Measurements from ENCODE around the gene NRIP3. TPM values are rescaled to one million over a fixed set of nuclear protein-coding genes. Genes with fewer than 3 reads are reported as not detected.
A peak's percentile ranks its signal among the peaks of the same experiment; 100 is the strongest.

Gene NRIP3
- total and polyA plus RNA-seq, 2 of the 13 experiments (the other 11 are each of a cell fraction or from before 2014, with no cell fraction given), result 0.04 to 0.07 TPM

GRCh38 chr11:8964324-8965320, 39.2 kb downstream of the NRIP3 start, which contains the start of gene TMEM9B (continued):
- TF ChIP-seq, protein P1, sequence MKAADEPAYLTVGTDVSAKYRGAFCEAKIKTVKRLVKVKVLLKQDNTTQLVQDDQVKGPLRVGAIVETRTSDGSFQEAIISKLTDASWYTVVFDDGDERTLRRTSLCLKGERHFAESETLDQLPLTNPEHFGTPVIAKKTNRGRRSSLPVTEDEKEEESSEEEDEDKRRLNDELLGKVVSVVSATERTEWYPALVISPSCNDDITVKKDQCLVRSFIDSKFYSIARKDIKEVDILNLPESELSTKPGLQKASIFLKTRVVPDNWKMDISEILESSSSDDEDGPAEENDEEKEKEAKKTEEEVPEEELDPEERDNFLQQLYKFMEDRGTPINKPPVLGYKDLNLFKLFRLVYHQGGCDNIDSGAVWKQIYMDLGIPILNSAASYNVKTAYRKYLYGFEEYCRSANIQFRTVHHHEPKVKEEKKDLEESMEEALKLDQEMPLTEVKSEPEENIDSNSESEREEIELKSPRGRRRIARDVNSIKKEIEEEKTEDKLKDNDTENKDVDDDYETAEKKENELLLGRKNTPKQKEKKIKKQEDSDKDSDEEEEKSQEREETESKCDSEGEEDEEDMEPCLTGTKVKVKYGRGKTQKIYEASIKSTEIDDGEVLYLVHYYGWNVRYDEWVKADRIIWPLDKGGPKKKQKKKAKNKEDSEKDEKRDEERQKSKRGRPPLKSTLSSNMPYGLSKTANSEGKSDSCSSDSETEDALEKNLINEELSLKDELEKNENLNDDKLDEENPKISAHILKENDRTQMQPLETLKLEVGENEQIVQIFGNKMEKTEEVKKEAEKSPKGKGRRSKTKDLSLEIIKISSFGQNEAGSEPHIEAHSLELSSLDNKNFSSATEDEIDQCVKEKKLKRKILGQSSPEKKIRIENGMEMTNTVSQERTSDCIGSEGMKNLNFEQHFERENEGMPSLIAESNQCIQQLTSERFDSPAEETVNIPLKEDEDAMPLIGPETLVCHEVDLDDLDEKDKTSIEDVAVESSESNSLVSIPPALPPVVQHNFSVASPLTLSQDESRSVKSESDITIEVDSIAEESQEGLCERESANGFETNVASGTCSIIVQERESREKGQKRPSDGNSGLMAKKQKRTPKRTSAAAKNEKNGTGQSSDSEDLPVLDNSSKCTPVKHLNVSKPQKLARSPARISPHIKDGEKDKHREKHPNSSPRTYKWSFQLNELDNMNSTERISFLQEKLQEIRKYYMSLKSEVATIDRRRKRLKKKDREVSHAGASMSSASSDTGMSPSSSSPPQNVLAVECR (CRISPR knock-in tag; IDR thresholded peaks at IDR 0.05; ENCODE audit: borderline replicate concordance), result peak; percentile 98
- TF ChIP-seq GATA4 (IDR thresholded peaks at IDR 0.05; ENCODE audit: borderline replicate concordance, low read depth) (no peak), MAFG (CRISPR knock-in tag; IDR thresholded peaks at IDR 0.05) (no peak; the same call in 1 of the 2 replicates), ZFP36 (IDR thresholded peaks at IDR 0.05; ENCODE audit: borderline replicate concordance, low read depth, low read length, partially characterized antibody) (no peak), ZSCAN20 (CRISPR knock-in tag; IDR thresholded peaks at IDR 0.05; ENCODE audit: borderline replicate concordance) (no peak; the same call in 1 of the 2 replicates), ZNF33B (CRISPR knock-in tag; IDR thresholded peaks at IDR 0.05) (peak; percentile 60; the same call in 1 of the 2 replicates), RFXANK (CRISPR knock-in tag; IDR thresholded peaks at IDR 0.05) (no peak), KLF11 (CRISPR knock-in tag; IDR thresholded peaks at IDR 0.05) (no peak), BRD4 (CRISPR knock-in tag; IDR thresholded peaks at IDR 0.05) (peak; percentile 53; the same call in 1 of the 2 replicates), IKZF1 (IDR thresholded peaks at IDR 0.05) (no peak), GATAD2A (CRISPR knock-in tag; IDR thresholded peaks at IDR 0.05) (peak; percentile 3; the same call in 1 of the 2 replicates), NFKBIZ (CRISPR knock-in tag; IDR thresholded peaks at IDR 0.05) (no peak), ZBTB1 (CRISPR knock-in tag; IDR thresholded peaks at IDR 0.05; ENCODE audit: borderline replicate concordance) (no peak), NFAT5 (CRISPR knock-in tag; IDR thresholded peaks at IDR 0.05) (no peak)
- TF ChIP-seq, protein P2, sequence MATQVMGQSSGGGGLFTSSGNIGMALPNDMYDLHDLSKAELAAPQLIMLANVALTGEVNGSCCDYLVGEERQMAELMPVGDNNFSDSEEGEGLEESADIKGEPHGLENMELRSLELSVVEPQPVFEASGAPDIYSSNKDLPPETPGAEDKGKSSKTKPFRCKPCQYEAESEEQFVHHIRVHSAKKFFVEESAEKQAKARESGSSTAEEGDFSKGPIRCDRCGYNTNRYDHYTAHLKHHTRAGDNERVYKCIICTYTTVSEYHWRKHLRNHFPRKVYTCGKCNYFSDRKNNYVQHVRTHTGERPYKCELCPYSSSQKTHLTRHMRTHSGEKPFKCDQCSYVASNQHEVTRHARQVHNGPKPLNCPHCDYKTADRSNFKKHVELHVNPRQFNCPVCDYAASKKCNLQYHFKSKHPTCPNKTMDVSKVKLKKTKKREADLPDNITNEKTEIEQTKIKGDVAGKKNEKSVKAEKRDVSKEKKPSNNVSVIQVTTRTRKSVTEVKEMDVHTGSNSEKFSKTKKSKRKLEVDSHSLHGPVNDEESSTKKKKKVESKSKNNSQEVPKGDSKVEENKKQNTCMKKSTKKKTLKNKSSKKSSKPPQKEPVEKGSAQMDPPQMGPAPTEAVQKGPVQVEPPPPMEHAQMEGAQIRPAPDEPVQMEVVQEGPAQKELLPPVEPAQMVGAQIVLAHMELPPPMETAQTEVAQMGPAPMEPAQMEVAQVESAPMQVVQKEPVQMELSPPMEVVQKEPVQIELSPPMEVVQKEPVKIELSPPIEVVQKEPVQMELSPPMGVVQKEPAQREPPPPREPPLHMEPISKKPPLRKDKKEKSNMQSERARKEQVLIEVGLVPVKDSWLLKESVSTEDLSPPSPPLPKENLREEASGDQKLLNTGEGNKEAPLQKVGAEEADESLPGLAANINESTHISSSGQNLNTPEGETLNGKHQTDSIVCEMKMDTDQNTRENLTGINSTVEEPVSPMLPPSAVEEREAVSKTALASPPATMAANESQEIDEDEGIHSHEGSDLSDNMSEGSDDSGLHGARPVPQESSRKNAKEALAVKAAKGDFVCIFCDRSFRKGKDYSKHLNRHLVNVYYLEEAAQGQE (IDR thresholded peaks at IDR 0.05; ENCODE audit: borderline replicate concordance in 1 of 2, low read depth in 1 of 2, low read length in 2 of 2), result peak in 1 of 2 experiments; percentile 15; a peak in 1 of 4 replicates
